Keratinocyte (primary cell): Measurements from ENCODE around the gene KLHL29. TPM values are rescaled to one million over a fixed set of nuclear protein-coding genes. Genes with fewer than 3 reads are reported as not detected.

ENCODE experiments used
- DNase-seq: peaks from one replicate; pipeline ENCODE4 v3.0.0-alpha.2; 2011; ENCODE audit warnings: low read depth, missing footprints, low spot score
- FAIRE-seq: peaks from 2 replicates; lab custom pipeline; 2011; peaks lifted over from hg19 to GRCh38; lab: Jason Lieb, UNC
- H2AFZ ChIP-seq: 2 replicates; pipeline ENCODE4 v1.6.0; 2012; ENCODE audit warnings: low read length, control low read depth, inconsistent platforms; ENCODE audit not compliant: control insufficient read depth
- H3K27ac ChIP-seq: 2 replicates; pipeline ENCODE4 v1.5.1; 2011; ENCODE audit warnings: low read length; ENCODE audit not compliant: control insufficient read depth, insufficient read depth
- H3K27me3 ChIP-seq: 3 replicates; pipeline ENCODE4 v1.6.0; 2011; ENCODE audit warnings: low read length; ENCODE audit not compliant: control insufficient read depth, insufficient read depth; ENCODE audit errors: extremely low read depth
- H3K36me3 ChIP-seq, 2 experiments: 2 replicates in 1 of 2; 3 replicates in 1 of 2; pipeline ENCODE4 v1.5.1; 2011; ENCODE audit warnings: low read length in 2 of 2, mild to moderate bottlenecking in 1 of 2; ENCODE audit not compliant: control insufficient read depth in 2 of 2, insufficient read depth in 2 of 2; ENCODE audit errors: extremely low read depth in 1 of 2
- H3K4me1 ChIP-seq: 3 replicates; pipeline ENCODE4 v1.5.1; 2011; ENCODE audit warnings: low read length; ENCODE audit not compliant: control insufficient read depth, insufficient read depth; ENCODE audit errors: extremely low read depth
- H3K4me2 ChIP-seq: 3 replicates; pipeline ENCODE4 v1.6.0; 2011; ENCODE audit warnings: low read depth, low read length; ENCODE audit not compliant: control insufficient read depth, insufficient read depth; ENCODE audit errors: extremely low read depth
- H3K4me3 ChIP-seq, 3 experiments: fragments of 200-600 bp in 1 of 3; sonication (generic) in 1 of 3; 2 replicates in 2 of 3; 3 replicates in 1 of 3; pipeline ENCODE4 v1.5.1; 2011 to 2016; ENCODE audit warnings: low read length in 3 of 3, mild to moderate bottlenecking in 3 of 3, control low read depth in 2 of 3, inconsistent platforms in 1 of 3, low read depth in 1 of 3, mixed read lengths in 1 of 3, mixed run types in 1 of 3, moderate library complexity in 1 of 3; ENCODE audit not compliant: control insufficient read depth in 2 of 3, insufficient read depth in 2 of 3; ENCODE audit errors: extremely low read depth in 1 of 3
- H3K79me2 ChIP-seq: 2 replicates; pipeline ENCODE4 v1.6.0; 2012; ENCODE audit warnings: low read length; ENCODE audit not compliant: control insufficient read depth, insufficient read depth
- H3K9ac ChIP-seq: 3 replicates; pipeline ENCODE4 v1.6.0; 2011; ENCODE audit warnings: low read length; ENCODE audit not compliant: control insufficient read depth, insufficient read depth; ENCODE audit errors: extremely low read depth
- H3K9me1 ChIP-seq: 3 replicates; pipeline ENCODE4 v1.6.0; 2011; ENCODE audit warnings: low read length; ENCODE audit not compliant: control insufficient read depth, insufficient read depth; ENCODE audit errors: extremely low read depth
- H3K9me3 ChIP-seq: 2 replicates; pipeline ENCODE4 v1.5.1; 2012; ENCODE audit warnings: low read depth, low read length; ENCODE audit not compliant: control insufficient read depth
- H4K20me1 ChIP-seq: 3 replicates; pipeline ENCODE4 v1.6.0; 2011; ENCODE audit warnings: low read length; ENCODE audit not compliant: control insufficient read depth, insufficient read depth; ENCODE audit errors: extremely low read depth
- CTCF ChIP-seq, 3 experiments: IDR thresholded peaks in 1 of 3; conservative IDR thresholded peaks in 1 of 3; optimal IDR thresholded peaks in 1 of 3; 2 replicates in 2 of 3; 3 replicates in 1 of 3; pipeline versions ENCODE3 to v1.5.1; 2011; ENCODE audit warnings: low read length in 3 of 3, mild to moderate bottlenecking in 3 of 3, moderate library complexity in 2 of 3, control low read depth in 1 of 3, inconsistent platforms in 1 of 3; ENCODE audit not compliant: insufficient read depth in 2 of 3; ENCODE audit errors: extremely low read depth in 1 of 3
- EZH2 ChIP-seq: IDR thresholded peaks from one replicate; pipeline ENCODE4 v1.6.1; 2012; ENCODE audit warnings: inconsistent platforms, mild to moderate bottlenecking, low read length, moderate library complexity
- dilution Hi-C: fragments of 300-500 bp; cut with MboI; formaldehyde crosslinking; loops from one replicate; pipeline ENCODE4 v1.7.0; 2020; ENCODE audit warnings: low sequenced_read_pairs; ENCODE audit not compliant: extremely low pct_ligation_motif_present
- polyA plus RNA-seq, 5 experiments: library from polyadenylated mRNA; depleted of rRNA in 3 of 5; stranded (reverse) in 3 of 5; stranded (forward) in 1 of 5; unstranded in 1 of 5; fragments of >200 nt; gene quantifications; 1 replicate in 1 of 5; 2 replicates in 3 of 5; 3 replicates in 1 of 5; pipeline versions ENCODE4 v1.2.1 to v1.2.3, GENCODE V29; 2011 to 2012; ENCODE audit warnings: missing spikeins in 2 of 5, low read depth in 1 of 5, low replicate concordance in 1 of 5

The KLHL29 gene
- polyA plus RNA-seq, 1 donor (not counting 4 experiments of a cell fraction or from before 2014, with no cell fraction given) = 4.7 TPM

- Histone ChIP-seq H3K4me3 (no peak overlapping the region), H3K9ac (no peak overlapping the region), H3K9me1 (no peaks in the 10 kb centered on the region), H3K27me3 (no peaks in the 10 kb centered on the region), H3K27ac (no peak overlapping the region), H2AFZ (no peak overlapping the region), H3K4me1 (peaks cover 13% of the 10 kb centered on the region), H3K79me2 (no peaks in the 10 kb centered on the region), H3K36me3 (no peaks in the 10 kb centered on the region), H3K9me3 (peaks cover 5% of the 10 kb centered on the region), H4K20me1 (peaks cover 15% of the 10 kb centered on the region), H3K4me2 (no peak overlapping the region)
- DNase-seq = no peak
- no peak for FAIRE-seq
- dilution Hi-C loops = no loop called here
- TF ChIP-seq EZH2 = no peak
- TF ChIP-seq CTCF (optimal IDR thresholded peaks at IDR 0.05 in 1 of 3, IDR thresholded peaks at IDR 0.05 in 1 of 3, conservative IDR thresholded peaks at IDR 0.05 in 1 of 3; ENCODE audit: extremely low read depth in 1 of 3, insufficient read depth in 2 of 3, low read length in 3 of 3) = no peak
These were observed 56.4 kb downstream of the KLHL29 start for GRCh38 chr2:23441414-23441813.

DNA sequence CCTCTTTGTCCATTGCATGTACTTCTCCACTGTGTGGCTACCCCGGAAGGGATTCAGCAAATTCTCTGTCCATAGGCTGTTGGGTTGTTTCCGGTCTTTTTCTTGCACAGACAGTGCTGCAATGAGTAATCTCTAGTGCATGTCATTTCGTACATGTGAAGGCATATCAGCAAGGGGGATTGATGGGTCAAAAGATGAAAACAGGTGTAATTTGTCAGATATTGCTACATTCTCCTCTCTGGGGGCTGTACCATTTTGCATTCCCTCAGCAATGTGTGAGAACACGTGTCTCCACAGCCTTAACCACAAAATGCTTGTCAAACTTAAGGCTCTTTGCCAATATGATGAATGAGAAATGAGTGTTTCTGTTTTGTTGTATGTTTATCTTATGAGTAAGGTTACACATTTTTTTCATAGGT, 60.5 kb downstream of the KLHL29 start:
- no peak overlapping the region for H3K9ac ChIP-seq
- FAIRE-seq (peak; percentile 77), DNase-seq (no peak)
- TF ChIP-seq EZH2 (no peak), CTCF (optimal IDR thresholded peaks at IDR 0.05 in 1 of 3, IDR thresholded peaks at IDR 0.05 in 1 of 3, conservative IDR thresholded peaks at IDR 0.05 in 1 of 3; ENCODE audit: extremely low read depth in 1 of 3, insufficient read depth in 2 of 3, low read length in 3 of 3) (no peak)
- peaks cover 29% of the 10 kb centered on the region for H4K20me1 ChIP-seq
- peaks cover 5% of the 10 kb centered on the region for H3K9me3 ChIP-seq
- H3K4me3 ChIP-seq = no peak overlapping the region
- no peak overlapping the region for H3K27ac ChIP-seq
- no peak overlapping the region for H2AFZ ChIP-seq
- H3K9me1 ChIP-seq = peaks cover 5% of the 10 kb centered on the region
- peak overlapping the region; percentile 22 for H3K4me2 ChIP-seq
- no peaks in the 10 kb centered on the region for H3K27me3 ChIP-seq
- peaks cover 22% of the 10 kb centered on the region for H3K4me1 ChIP-seq
- dilution Hi-C loops = no loop called here
- H3K36me3 ChIP-seq = peaks cover 0 to 3% of the 10 kb centered on the region in 2 experiments
- H3K79me2 ChIP-seq = no peaks in the 10 kb centered on the region
